Activated CD4-positive, CD25-positive, alpha-beta regulatory T cell treated with anti-CD3 and anti-CD28 coated beads, Interleukin-2, amount 50 U/mL, for 16 hours (primary cell): ENCODE results near the gene NUDT8.
"Not testable (repeated sequence)": the region's sequence is repeated elsewhere in the genome, so short reads cannot be mapped to it uniquely, and the experiment has no call there.

Source experiments
- DNase-seq: peaks from one replicate; pipeline ENCODE4 v3.0.0-alpha.2; 2020; ENCODE audit warnings: low read depth, low spot score

NUDT8 gene

DNA sequence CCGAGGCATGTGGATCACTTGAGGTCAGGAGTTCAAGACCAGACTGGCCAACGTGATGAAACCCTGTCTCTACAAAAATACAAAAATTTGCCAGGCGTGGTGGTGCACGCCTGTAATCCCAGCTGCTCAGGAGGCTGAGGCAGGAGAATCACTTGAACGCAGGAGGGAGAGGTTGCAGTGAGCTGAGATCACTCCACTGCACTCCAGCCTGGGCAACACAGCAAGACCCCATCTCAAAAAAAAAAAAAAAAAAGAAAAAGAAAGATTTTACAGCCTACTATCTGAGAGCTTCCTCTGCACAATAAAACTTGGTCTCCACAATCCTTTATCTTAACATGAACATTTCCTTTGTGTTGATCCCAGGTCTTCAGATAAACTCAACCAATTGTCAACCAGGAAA is 31.0 kb upstream of the NUDT8 start:
- DNase-seq = not testable (repeated sequence)

DNA sequence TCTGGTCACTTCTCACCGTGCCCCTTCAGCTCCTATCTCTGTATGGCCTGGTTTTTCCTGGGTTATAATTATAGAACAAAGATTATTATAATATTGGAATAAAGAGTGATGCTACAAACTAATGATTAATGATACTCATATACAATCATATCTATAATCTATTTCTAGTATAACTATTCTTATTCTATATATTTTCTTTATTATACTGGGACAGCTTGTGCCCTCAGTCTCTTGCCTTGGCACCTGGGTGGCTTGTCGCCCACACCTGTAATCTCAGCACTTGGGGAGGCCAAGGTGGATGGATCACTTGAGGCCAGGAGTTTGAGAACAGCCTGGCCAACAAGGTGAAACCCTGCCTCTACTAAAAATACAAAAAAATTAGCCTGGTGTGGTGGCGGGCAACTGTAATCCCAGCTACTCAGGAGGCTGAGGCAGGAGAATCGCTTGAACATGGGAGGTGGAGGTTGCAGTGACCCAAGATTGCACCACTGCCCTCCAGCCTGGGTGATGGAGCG is 30.0 kb upstream of the NUDT8 start:
- not testable (repeated sequence) for DNase-seq

DNA sequence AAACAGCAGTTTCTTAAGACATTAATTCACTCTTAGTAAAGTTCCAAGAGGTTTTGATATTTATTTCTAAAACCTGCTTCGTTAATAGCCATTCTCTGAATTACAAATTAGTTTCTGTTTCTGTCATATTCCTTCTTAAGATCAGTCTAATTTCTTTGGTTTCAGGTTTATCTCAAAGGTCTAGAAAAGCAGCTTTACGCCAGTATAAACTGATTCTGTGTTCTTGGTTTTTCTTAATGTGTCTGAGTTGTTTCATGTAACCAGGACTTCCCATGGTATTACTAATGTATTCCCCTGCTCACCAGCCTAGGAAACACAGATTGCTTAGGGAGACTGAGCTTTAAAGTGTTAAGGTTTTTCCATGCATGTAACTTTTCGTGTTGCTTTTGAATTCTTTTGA is 27.6 kb upstream of the NUDT8 start:
- no peak for DNase-seq

DNA sequence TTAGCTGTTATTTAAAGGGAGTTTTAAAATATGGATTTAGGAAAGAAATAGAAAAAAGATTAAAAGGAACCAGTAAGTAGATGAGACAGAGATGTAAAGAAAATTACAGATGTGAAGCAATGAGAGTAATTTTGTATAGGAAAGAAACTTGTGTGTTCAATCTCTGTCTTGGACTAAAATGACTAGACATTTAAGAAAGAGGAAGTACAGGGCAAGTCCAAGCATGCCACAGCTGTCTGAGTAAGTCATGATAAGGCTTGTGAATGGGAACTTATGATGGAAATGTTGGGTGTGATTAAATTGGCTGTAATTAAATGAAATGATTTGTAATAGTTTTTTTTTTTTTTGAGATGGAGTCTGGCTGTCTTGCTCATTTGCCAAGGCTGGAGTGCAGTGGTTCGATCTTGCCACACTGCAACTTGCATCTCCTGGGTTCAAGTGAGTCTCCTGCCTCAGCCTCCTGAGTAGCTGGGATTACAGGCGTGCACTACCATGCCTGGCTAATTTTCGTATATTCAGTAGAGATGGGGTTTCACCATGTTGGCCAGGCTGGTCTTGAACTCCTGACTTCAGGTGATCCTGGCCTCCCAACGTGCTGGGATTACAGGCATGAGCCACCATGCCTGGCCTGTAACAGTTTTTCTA is 26.7 kb upstream of the NUDT8 start:
- DNase-seq = no peak

DNA sequence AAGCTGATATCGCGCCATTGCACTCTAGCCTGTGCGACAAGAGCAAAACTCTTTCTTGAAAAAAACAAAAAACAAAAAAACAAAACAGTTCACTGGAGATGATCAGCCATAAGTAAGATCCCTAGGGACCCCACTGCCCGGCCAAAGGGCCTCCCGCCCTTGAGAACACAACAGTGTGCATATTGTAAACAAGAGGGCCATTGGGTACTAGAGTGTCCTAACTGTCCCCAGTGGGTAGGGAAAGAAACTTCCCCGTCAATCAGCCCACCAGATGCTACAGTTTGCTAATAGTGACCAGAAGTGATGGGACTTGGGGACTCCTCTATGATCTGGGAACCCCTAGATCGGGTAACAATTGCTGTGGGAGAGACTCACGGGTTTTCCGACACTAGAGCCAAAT is 24.5 kb upstream of the NUDT8 start:
- DNase-seq = no peak

DNA sequence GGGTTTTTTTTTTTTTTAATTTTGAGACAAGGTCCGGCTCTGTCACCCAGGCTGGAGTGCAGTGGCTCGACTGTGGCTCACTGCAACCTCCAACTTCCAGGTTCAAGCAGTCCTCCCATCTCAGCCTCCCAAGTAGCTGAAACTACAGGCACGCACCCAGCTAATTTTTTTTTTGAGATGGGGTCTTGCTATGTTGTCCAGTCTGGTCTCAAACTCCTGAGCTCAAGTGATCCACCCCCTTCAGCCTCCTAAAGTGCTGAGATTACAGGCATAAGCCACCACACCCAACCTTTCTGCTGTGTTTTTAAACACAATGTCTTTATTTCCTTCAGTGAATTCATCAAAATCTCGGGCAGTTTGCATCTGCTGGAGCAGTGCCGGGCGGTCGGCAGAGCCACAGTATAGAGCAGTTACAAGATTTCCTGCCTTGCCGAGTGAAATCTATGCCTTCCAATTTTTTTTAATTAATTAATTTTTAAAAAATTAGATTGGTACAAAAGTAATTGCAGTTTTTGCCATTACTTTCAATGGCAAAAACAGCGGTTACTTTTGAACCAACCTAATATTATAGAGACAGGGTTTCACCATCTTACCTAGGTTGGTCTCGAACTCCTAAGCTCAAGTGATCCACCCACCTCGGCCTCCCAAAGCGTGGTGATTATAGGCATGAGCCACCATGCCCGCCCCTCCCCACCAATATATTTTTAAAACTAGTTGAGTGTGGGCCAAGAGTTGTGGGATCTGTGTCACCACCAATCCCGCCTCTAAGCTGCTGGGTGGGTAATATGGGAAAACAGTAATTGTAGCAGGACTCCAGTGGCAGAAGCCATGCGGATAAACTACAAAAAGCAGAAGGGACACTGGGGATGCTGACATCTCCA is 23.5 kb upstream of the NUDT8 start:
- DNase-seq = no peak

DNA sequence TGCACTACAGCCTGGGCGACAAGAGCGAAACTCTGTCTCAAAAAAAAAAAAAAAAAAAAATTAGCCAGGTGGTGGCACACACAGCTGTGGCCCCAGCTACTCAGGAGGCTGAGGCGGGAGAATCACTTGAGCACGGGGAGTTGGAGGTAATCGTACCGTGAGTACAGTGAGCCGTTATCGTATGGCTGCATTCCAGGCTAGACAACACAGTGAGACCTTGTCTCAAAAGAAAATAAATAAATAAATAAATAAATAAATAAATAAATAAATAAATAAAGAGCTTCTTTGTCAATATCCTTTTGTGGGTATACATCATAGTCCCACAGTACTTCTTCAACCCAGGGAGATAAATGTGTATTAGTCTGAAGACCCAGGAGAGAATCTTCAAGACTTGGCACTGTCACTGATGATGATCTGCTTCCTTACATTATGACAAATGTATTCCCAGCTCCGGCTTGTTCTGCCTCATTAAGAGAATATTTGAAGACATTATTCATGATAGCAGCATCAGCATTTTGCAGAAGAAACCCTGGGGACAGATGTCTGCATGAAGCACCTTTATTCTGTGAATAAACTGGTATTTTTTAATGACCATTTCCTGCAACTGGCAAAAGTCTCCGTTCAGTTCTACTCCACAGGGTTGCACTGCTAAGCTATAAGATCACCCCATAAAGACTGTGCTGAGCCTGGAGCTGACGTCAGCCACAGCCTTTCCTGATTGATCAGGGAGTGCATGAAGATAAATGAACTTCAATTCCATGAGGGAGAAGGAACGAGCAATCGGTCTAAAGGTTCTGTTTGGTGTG is 22.4 kb upstream of the NUDT8 start:
- DNase-seq = no peak

DNA sequence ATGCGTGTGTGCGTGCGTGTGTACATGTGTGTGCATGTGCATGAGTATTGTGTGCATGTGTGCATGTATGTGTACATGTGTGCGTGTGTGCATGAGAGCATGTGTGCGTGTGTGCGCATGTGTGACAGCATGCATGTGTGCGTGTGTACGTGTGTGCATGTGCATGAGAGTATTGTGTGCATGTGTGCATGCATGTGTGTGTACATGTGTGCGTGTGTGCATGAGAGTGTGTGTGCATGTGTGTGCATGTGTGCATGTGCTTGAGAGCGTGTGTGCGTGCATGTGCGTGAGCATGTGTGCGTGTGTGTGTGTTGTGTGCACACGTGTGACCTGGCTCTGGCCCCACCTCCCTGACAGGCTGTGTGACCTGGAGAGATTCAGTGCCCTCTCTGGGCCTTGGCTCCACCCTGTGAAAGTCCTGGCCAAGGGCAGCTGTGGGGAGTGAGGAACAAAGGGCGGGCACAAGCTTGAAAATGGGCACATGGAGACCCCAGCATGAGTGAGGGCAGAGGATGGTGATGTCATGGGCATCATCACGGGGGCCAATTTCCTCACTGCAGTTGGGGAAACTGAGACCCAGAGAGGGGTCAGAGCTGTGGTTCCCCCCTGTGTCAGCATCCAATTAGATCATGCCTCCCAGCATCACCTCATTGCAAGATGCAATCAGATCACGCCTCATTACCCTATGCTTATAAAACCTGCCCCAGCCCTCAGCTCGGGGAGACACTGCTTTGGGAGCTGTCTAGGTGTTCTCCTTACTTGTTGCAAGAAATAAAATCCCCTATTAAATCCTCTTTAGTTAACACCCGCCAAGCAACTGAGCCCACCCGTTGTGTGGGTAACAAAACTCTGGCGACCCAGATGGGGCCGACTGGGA is 20.1 kb upstream of the NUDT8 start:
- DNase-seq = no peak

DNA sequence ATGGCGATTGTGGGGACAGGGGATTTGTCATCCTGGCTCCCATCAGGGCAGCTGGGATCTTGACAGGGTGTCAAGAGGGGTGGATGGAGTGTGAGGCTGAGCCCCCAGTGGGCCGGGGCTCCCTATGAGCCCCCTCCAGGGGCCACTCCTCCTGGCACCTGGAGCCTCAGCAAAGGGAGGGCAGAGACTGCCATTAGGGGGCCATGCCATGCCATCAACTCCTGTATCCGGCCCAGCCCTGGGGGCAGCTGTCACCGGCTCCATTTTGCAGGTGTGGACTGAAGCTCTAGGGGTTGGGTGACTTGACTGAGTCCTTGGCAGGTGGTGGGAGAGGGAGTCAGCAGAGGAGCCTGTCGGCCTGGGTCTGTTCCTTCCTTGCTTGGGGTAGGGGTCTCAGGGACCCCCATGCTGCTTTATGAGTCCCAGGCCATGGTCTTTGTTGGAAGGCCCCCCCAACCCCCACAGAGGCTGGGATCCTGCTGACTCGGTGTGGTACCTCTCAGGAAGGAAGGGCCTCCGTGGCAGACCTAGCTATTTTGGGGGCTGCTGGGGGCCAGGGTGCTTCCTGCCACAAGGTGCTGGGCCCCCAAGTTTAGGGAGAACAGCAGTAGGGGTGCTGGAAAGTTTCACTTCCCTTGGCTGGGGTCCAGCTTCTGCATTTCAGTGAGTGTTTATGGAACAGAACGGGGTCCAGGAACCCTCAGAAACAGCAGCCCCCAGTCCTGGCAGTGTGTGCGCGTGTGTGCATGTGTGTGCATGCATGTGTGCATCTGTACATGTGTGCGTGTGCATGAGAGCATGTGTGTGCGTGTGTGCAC is 19.3 kb upstream of the NUDT8 start:
- no peak for DNase-seq

DNA sequence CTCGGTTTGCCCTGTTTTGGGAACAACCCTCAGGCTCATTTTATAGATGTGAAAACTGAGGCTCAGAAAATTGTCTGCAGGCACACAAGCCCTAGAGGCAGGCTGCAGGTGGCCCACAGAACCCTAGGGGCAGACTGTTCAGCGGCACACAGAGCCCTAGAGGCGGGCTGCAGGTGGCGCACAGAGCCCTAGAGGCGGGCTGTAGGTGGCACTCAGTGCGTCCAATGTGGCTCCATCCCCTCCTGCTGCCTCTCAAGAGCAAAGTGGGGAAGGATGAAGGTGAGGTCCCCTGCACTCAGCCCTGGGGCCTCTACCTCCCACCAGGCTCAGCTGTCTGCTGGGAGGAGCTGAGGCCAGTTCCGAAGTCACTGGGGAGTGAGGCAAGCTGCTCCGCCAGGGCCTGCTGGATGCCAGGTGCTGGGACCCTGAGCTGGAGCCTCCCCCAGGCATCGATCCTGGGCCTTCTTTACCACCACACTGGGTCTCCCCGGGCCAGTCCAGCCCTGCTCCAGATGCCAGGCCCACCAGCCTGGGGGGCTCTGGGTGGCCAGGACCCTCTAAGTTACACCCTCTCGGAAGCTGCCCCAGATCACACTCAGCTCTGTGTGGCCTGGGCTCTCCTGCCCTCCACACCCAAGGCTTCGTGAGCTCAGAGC is 18.5 kb upstream of the NUDT8 start:
- DNase-seq = no peak

DNA sequence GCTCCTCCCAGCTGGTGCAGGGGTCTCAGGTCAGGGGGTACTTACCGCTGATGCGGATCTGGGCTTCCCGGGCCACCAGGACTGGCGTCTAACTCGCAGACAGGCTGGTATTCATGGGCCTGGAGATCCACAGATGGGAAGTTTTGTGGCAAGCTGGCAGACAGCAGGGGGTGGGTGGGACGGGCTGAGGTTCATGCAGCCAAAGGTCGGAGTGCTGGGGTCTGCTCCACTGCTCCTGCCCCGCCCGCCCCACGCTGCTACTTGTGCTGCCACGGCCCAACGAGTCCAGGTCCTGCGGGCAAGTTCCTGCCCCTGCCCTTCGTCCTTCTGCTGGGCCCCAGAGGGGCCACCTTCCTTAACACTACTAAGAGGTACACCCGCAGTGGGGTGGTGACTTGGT is 17.7 kb upstream of the NUDT8 start:
- DNase-seq = no peak

DNA sequence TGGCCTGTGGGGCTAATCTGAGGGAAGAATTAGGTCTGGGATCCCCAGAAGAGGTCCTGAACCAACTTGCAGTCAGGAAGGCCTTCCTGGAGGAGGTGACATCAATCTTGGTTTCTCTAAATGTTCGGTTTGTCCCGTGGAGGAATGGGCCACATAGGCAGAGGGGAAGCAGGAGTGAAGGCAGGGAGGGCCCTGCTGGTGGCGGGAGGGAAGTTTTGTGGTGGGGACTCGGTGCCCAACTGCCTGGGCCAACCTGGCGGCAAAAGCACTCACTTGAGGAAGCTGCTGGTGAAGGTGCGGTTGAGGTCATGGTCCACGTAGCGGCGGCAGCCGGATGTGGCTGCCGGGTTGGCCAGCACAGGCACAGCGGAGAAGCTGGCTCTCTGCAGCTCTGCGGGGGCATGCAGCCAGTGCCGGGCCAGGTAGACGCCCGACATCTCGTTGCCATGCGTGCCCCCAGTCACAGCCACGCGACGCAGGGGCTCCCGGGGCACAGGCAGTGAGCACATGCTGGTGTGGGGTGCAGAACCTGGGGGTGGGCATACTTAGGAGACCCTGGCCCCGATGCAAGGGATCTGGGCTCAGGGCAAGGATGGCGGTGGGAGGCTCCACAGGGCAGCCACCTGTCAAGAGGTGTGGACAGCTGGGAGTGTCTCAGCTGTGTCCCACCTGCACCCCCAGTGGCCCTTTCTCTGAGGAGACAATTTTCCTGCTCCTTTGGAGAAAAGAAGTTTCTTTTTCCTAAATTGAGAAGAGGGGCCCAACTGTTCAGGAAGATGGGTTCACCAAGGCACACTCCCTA is 17.0 kb upstream of the NUDT8 start:
- no peak for DNase-seq

DNA sequence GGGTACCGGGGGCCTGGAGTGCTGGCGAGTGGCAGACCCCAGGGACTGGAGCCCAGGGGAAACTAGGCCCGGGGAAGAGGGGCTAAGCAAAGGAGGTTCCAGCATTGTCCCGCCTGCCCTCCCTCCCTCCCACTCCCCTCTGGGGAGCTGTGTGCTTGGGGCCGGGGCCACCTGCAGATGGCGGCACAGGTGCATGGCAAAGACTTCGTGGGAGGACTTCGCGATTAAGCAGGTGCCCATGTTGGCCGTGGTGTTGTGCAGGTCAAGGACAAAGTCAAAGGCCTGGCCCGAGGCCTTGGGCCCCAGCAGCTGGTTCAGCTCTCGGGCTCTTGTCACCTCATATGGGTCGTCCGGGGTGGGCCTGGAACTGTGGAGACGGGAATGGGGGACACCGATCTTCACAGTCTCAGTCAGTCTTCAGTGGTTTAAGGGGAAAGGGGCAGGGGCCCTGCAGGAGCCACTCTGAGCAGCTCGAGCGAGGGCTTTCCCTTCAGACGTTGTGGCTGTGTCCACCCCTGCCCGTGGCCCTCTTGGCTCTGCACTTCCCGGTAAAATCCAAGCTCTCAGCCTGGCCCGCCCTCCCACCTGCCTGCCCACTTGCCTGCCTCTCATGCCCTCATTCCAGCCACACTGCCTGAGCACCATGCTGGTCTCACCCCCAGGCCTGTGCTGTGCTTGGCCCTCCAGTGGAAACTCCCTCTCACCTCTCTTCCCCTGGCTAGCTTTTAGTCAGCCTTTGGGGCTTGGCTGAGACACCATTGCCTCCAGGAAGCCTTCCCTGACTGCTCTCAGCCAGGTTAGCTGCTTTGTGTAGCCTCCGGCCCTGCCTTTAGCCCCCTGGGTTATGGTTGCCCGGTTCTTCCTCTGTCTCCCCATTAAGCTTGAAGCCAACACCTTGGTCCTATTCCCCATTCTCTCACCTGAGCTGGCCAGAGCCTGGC is 16.1 kb upstream of the NUDT8 start:
- DNase-seq = no peak

DNA sequence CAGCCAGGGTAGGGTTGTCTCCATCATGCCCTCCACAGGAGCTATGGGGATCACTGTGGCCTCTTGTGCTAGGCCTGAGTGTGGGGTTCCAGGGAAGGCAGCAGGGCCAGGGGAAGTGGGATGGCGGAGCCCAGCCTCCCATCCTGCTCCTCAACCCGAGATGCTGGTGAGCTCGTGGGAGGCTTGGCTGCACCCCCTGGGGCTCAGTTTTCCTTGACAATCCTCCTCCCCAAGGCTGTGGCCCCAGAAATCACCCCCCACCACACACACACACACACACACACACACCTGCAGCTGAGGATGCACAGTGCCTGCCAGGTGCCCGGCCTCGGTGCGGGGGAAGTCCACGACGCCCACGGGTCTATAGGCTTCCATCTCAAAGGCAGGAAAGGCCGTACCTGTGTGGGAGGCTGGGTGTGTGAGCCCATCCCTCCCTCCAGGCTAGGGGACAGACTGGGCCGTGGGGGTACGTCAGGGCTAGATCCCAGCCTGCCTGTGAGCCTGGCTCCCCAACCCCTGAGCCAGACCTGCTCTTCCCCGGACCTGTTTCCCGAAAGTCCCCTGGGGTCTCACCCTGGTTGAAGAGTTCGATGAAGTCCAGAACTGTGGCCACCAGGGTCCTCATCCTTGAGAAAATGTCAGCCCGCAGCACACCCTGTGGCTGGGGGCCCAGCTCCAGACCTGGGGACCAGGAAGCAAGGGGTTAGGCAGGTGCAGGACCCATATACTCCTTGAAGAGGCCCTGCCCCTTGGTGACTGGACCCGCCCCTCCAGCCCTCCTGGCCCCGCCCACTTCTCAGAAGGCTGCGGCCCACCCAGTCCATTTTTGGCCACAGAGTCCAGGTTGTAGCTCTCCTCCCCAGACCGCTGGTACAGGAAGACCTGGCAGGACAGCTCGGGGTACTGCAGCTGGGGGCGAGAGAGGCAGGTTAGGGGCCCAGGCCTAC is 15.0 kb upstream of the NUDT8 start:
- DNase-seq = no peak

DNA sequence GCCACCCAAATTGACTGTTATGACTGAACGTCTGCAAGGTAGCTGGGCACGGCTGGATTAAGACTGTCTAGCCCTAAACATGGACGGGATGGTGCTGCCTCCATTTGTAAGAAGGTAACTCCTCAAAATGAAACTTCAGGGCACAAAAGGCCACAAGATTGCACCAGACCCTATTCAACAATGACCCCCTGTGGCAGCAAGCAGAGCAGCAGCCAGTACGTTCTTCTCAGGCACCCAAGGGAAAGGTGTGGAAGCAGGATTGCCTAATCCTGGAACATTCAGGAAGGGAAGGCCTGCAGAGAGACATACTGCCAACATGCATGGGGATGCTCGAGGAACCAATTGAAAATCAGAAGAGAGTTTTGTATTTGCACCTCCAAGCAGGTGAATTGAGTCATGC is 14.3 kb upstream of the NUDT8 start:
- DNase-seq = no peak
